Measurements from ENCODE around the gene CFAP100. TPM values are rescaled to one million over a fixed set of nuclear protein-coding genes. Genes with fewer than 3 reads are reported as not detected.

The CFAP100 gene
- total RNA-seq, 2 donors from 2014 or later, result 0.44 to 0.66 TPM

GRCh38 chr3:126390201-126390600, 4.5 kb upstream of the CFAP100 start:
- Mint-ChIP-seq H3K27ac (no peak overlapping the region), H3K4me1 (peaks cover 5% of the 10 kb centered on the region), H3K36me3 (ENCODE audit: low read depth) (no peaks in the 10 kb centered on the region), H3K9me3 (no peaks in the 10 kb centered on the region), H3K4me3 (no peak overlapping the region), H3K27me3 (ENCODE audit: insufficient read depth) (peaks cover 54% of the 10 kb centered on the region)
- no peak overlapping the region for H3K27ac ChIP-seq (ENCODE audit: low read depth, low read length)
- no peak for TF ChIP-seq CTCF (conservative IDR thresholded peaks at IDR 0.05)
- H3K4me3 ChIP-seq (ENCODE audit: low read length), result no peak overlapping the region
- H3K9me3 ChIP-seq (ENCODE audit: control insufficient read depth, low read length), result no peaks in the 10 kb centered on the region
- H3K4me1 ChIP-seq (ENCODE audit: control insufficient read depth, insufficient read depth, low read length), result no peaks in the 10 kb centered on the region
- H3K36me3 ChIP-seq (ENCODE audit: control insufficient read depth, insufficient read depth, low read length), result no peaks in the 10 kb centered on the region
- no peak overlapping the region for H3K9ac ChIP-seq (ENCODE audit: extremely low read depth, low read length, poor library complexity, severe bottlenecking)
- peaks cover 16% of the 10 kb centered on the region for H3K27me3 ChIP-seq (ENCODE audit: control insufficient read depth, insufficient read depth, low read length, poor library complexity, severe bottlenecking)
- no peak for DNase-seq
- WGBS, 2 experiments (ENCODE audit: insufficient coverage in 1 of 2, insufficient read length in 1 of 2), result 95 to 100% methylated on average over 3 to 15 of the region's 15 CpGs

- Histone ChIP-seq H3K9ac (ENCODE audit: extremely low read depth, low read length, poor library complexity, severe bottlenecking) (no peak overlapping the region), H3K4me1 (ENCODE audit: control insufficient read depth, insufficient read depth, low read length) (no peaks in the 10 kb centered on the region), H3K4me3 (ENCODE audit: low read length) (no peak overlapping the region), H3K36me3 (ENCODE audit: control insufficient read depth, insufficient read depth, low read length) (no peaks in the 10 kb centered on the region), H3K27me3 (ENCODE audit: control insufficient read depth, insufficient read depth, low read length, poor library complexity, severe bottlenecking) (peaks cover 21% of the 10 kb centered on the region), H3K9me3 (ENCODE audit: control insufficient read depth, low read length) (no peaks in the 10 kb centered on the region), H3K27ac (ENCODE audit: low read depth, low read length) (no peak overlapping the region)
- H3K9me3 Mint-ChIP-seq, result no peaks in the 10 kb centered on the region
- peaks cover 60% of the 10 kb centered on the region for H3K27me3 Mint-ChIP-seq (ENCODE audit: insufficient read depth)
- peaks cover 7% of the 10 kb centered on the region for H3K4me1 Mint-ChIP-seq
- H3K36me3 Mint-ChIP-seq (ENCODE audit: low read depth), result no peaks in the 10 kb centered on the region
- no peak for TF ChIP-seq CTCF (conservative IDR thresholded peaks at IDR 0.05)
- DNase-seq, result no peak
- H3K27ac Mint-ChIP-seq, result no peak overlapping the region
- no peak overlapping the region for H3K4me3 Mint-ChIP-seq
- WGBS, 2 experiments (ENCODE audit: insufficient coverage in 1 of 2, insufficient read length in 1 of 2), result 84 to 100% methylated on average over 3 to 4 of the region's 4 CpGs
Measured at GRCh38 chr3:126390751-126391150, 4.0 kb upstream of the CFAP100 start.

- no peak overlapping the region for H3K27ac Mint-ChIP-seq
- H3K4me3 Mint-ChIP-seq, result no peak overlapping the region
- H3K36me3 Mint-ChIP-seq (ENCODE audit: low read depth), result no peaks in the 10 kb centered on the region
- H3K9me3 Mint-ChIP-seq, result no peaks in the 10 kb centered on the region
- 77 to 80% methylated on average over 1 of the region's 1 CpG for WGBS, 2 experiments (ENCODE audit: insufficient coverage in 1 of 2, insufficient read length in 1 of 2)
- H3K4me3 ChIP-seq (ENCODE audit: low read length), result no peak overlapping the region
- H3K9ac ChIP-seq (ENCODE audit: extremely low read depth, low read length, poor library complexity, severe bottlenecking), result no peak overlapping the region
- TF ChIP-seq CTCF (conservative IDR thresholded peaks at IDR 0.05), result no peak
- H3K9me3 ChIP-seq (ENCODE audit: control insufficient read depth, low read length), result no peaks in the 10 kb centered on the region
- H3K36me3 ChIP-seq (ENCODE audit: control insufficient read depth, insufficient read depth, low read length), result no peaks in the 10 kb centered on the region
- no peak for DNase-seq
- peaks cover 7% of the 10 kb centered on the region for H3K4me1 Mint-ChIP-seq
- no peaks in the 10 kb centered on the region for H3K4me1 ChIP-seq (ENCODE audit: control insufficient read depth, insufficient read depth, low read length)
- peaks cover 29% of the 10 kb centered on the region for H3K27me3 ChIP-seq (ENCODE audit: control insufficient read depth, insufficient read depth, low read length, poor library complexity, severe bottlenecking)
- H3K27me3 Mint-ChIP-seq (ENCODE audit: insufficient read depth), result peaks cover 66% of the 10 kb centered on the region
- no peak overlapping the region for H3K27ac ChIP-seq (ENCODE audit: low read depth, low read length)
Measured at GRCh38 chr3:126391631-126392030, 3.1 kb upstream of the CFAP100 start.
